Keratinocyte (primary cell): ENCODE results near the gene MTUS2.

Experiments used
- EZH2 ChIP-seq: IDR thresholded peaks from one replicate; pipeline ENCODE4 v1.6.1; 2012; ENCODE audit warnings: inconsistent platforms, mild to moderate bottlenecking, low read length, moderate library complexity
- TF ChIP-seq, protein P1 (sequence below), 3 experiments: IDR thresholded peaks in 1 of 3; conservative IDR thresholded peaks in 1 of 3; optimal IDR thresholded peaks in 1 of 3; 2 replicates in 2 of 3; 3 replicates in 1 of 3; pipeline versions ENCODE3 to v1.5.1; 2011; ENCODE audit warnings: low read length in 3 of 3, mild to moderate bottlenecking in 3 of 3, moderate library complexity in 2 of 3, control low read depth in 1 of 3, inconsistent platforms in 1 of 3; ENCODE audit not compliant: insufficient read depth in 2 of 3; ENCODE audit errors: extremely low read depth in 1 of 3

DNA sequence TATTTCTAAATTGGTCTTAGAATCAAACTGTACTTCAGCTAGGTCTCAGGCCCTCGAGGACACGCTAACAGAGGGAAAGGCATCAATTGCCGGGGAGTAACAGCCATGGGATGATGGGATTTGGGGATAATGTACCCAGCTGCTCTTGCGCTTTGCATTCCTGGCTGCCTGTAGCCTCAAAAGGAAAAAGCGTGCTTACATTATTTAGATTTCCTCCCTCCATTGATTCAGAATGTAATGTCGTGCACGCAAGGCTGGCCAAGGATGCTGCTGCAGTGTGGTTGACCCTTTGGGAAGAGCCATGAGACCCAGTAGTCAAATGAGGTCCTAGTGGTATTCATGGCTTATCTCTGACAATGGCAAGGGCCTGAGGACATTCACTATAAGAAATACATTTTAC is 680.2 kb downstream of the MTUS2 start:
- TF ChIP-seq, protein P1, sequence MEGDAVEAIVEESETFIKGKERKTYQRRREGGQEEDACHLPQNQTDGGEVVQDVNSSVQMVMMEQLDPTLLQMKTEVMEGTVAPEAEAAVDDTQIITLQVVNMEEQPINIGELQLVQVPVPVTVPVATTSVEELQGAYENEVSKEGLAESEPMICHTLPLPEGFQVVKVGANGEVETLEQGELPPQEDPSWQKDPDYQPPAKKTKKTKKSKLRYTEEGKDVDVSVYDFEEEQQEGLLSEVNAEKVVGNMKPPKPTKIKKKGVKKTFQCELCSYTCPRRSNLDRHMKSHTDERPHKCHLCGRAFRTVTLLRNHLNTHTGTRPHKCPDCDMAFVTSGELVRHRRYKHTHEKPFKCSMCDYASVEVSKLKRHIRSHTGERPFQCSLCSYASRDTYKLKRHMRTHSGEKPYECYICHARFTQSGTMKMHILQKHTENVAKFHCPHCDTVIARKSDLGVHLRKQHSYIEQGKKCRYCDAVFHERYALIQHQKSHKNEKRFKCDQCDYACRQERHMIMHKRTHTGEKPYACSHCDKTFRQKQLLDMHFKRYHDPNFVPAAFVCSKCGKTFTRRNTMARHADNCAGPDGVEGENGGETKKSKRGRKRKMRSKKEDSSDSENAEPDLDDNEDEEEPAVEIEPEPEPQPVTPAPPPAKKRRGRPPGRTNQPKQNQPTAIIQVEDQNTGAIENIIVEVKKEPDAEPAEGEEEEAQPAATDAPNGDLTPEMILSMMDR (optimal IDR thresholded peaks at IDR 0.05 in 1 of 3, IDR thresholded peaks at IDR 0.05 in 1 of 3, conservative IDR thresholded peaks at IDR 0.05 in 1 of 3; ENCODE audit: extremely low read depth in 1 of 3, insufficient read depth in 2 of 3, low read length in 3 of 3) = no peak
- no peak for TF ChIP-seq EZH2
